ENCODE data around the gene CDH3.

The CDH3 gene

GRCh38 chr16:68643847-68644246 lies 1.3 kb upstream of the CDH3 start:
- Histone ChIP-seq H3K36me3 (replicated peaks) (no peaks in the 10 kb centered on the region), H3K27me3 (replicated peaks) (peaks cover 35% of the 10 kb centered on the region), H3K27ac (no peak overlapping the region), H3K4me3 (ENCODE audit: low read depth, low read length) (no peak overlapping the region)
- DNase-seq, result no peak
- in situ Hi-C loops (cut with HindIII; ENCODE audit: low pct_ligation_motif_present, low sequenced_read_pairs), result no loop called here
- no peak for TF ChIP-seq CTCF (IDR thresholded peaks at IDR 0.05; ENCODE audit: low read depth, low read length, missing control alignments)

DNA sequence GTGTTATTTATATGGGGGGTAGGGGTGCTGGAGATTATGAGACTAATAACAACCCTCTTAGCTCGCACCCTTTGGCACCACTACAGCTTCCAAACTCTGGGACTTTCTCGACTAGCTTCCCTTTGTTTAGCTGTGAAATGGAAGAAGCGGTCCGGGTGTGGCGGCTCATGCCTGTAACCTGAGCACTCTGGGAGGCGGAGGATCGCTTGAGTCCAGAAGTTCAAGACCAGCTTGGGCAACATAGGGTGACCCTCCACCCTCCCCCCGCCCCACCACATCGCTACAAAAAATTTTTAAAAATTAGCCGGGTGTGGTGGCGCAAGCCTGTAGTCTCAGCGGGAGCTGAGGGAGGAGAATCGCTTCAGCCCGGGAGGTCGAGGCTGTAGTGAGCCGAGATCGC lies 814 bp upstream of the CDH3 start:
- Histone ChIP-seq H3K27me3 (replicated peaks) (peaks cover 35% of the 10 kb centered on the region), H3K36me3 (replicated peaks) (no peaks in the 10 kb centered on the region), H3K4me3 (ENCODE audit: low read depth, low read length) (no peak overlapping the region), H3K27ac (no peak overlapping the region)
- DNase-seq, result no peak
- no peak for TF ChIP-seq CTCF (IDR thresholded peaks at IDR 0.05; ENCODE audit: low read depth, low read length, missing control alignments)
- in situ Hi-C loops (cut with HindIII; ENCODE audit: low pct_ligation_motif_present, low sequenced_read_pairs), result no loop called here

GRCh38 chr16:68645494-68646388 lies 631 bp downstream of the CDH3 start:
- no peak for TF ChIP-seq CTCF (IDR thresholded peaks at IDR 0.05; ENCODE audit: low read depth, low read length, missing control alignments)
- no peak for DNase-seq
- peaks cover 35% of the 10 kb centered on the region for H3K27me3 ChIP-seq (replicated peaks)
- H3K27ac ChIP-seq, result no peak overlapping the region
- in situ Hi-C loops (cut with HindIII; ENCODE audit: low pct_ligation_motif_present, low sequenced_read_pairs), result no loop called here
- no peak overlapping the region for H3K4me3 ChIP-seq (ENCODE audit: low read depth, low read length)
- no peaks in the 10 kb centered on the region for H3K36me3 ChIP-seq (replicated peaks)

GRCh38 chr16:68646953-68647659 lies 2.0 kb downstream of the CDH3 start:
- Histone ChIP-seq H3K4me3 (ENCODE audit: low read depth, low read length) (no peak overlapping the region), H3K27me3 (replicated peaks) (peaks cover 35% of the 10 kb centered on the region), H3K27ac (no peak overlapping the region), H3K36me3 (replicated peaks) (no peaks in the 10 kb centered on the region)
- in situ Hi-C loops (cut with HindIII; ENCODE audit: low pct_ligation_motif_present, low sequenced_read_pairs), result no loop called here
- TF ChIP-seq CTCF (IDR thresholded peaks at IDR 0.05; ENCODE audit: low read depth, low read length, missing control alignments), result no peak
- no peak for DNase-seq

DNA sequence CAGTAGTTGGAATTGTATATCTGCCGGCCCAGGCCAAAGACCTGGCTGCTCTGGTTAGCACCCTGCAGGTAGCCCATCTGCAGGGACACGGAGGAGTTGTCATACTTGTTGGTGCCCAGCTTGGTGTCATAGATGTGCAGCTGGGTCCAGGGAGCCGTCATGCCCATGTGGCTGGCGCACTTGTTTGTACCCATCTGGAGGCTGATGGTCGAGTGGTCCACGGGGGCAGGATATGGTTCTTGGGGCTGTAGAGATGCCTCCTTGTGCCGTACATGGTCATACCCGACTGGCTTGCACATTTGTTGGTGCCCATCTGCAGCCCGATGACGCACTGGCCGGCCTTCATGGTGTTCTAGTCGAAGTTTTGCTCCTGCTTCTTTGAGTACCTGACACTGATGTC lies 6.0 kb downstream of the CDH3 start:
- Histone ChIP-seq H3K27ac (no peak overlapping the region), H3K36me3 (replicated peaks) (no peaks in the 10 kb centered on the region), H3K27me3 (replicated peaks) (peaks cover 13% of the 10 kb centered on the region), H3K4me3 (ENCODE audit: low read depth, low read length) (no peak overlapping the region)
- no peak for DNase-seq
- no peak for TF ChIP-seq CTCF (IDR thresholded peaks at IDR 0.05; ENCODE audit: low read depth, low read length, missing control alignments)
- in situ Hi-C loops (cut with HindIII; ENCODE audit: low pct_ligation_motif_present, low sequenced_read_pairs), result no loop called here

Measured in brain microvascular endothelial cell (primary cell).